HL-60 (cell line): ENCODE data around the gene KLF2.

Source experiments
- GABPA ChIP-seq: IDR thresholded peaks from 2 replicates; pipeline ENCODE4 v1.6.1; 2012; ENCODE audit warnings: low read depth
- POLR2AphosphoS5 ChIP-seq: IDR thresholded peaks from 2 replicates; pipeline ENCODE4 v1.6.1; 2012; ENCODE audit warnings: low read depth
- REST ChIP-seq: IDR thresholded peaks from 2 replicates; pipeline ENCODE4 v1.6.1; 2012; ENCODE audit warnings: low read depth; ENCODE audit not compliant: insufficient replicate concordance
- SPI1 ChIP-seq: IDR thresholded peaks from 2 replicates; pipeline ENCODE4 v1.6.1; 2012; ENCODE audit warnings: low read depth, mild to moderate bottlenecking, borderline replicate concordance
- TF ChIP-seq, protein P1 (sequence below): IDR thresholded peaks from one replicate; pipeline ENCODE4 v1.5.1; 2011; ENCODE audit warnings: low read length, control low read depth, inconsistent platforms; ENCODE audit not compliant: insufficient read depth

DNA sequence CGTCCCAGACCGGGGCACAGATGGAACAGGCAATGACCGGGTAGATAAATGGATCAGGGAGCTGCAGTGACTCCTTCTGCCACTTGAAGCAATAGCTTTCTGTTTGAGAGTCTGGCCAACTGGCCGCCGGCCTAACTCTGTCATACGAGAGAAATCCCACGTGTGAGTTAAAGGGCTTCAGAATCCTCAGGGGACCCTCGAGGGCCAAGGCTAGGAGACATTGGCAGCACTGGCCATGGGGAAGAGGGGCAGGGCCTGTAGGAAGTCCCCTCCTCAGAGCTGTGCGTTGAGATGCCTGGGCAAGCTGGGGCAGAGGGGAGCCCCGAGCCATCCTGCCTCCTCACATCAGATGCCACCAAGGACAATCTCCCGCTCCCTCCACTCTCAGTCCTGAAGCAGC is 51.6 kb downstream of the KLF2 start:
- TF ChIP-seq, protein P1, sequence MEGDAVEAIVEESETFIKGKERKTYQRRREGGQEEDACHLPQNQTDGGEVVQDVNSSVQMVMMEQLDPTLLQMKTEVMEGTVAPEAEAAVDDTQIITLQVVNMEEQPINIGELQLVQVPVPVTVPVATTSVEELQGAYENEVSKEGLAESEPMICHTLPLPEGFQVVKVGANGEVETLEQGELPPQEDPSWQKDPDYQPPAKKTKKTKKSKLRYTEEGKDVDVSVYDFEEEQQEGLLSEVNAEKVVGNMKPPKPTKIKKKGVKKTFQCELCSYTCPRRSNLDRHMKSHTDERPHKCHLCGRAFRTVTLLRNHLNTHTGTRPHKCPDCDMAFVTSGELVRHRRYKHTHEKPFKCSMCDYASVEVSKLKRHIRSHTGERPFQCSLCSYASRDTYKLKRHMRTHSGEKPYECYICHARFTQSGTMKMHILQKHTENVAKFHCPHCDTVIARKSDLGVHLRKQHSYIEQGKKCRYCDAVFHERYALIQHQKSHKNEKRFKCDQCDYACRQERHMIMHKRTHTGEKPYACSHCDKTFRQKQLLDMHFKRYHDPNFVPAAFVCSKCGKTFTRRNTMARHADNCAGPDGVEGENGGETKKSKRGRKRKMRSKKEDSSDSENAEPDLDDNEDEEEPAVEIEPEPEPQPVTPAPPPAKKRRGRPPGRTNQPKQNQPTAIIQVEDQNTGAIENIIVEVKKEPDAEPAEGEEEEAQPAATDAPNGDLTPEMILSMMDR, result no peak
- no peak for TF ChIP-seq POLR2AphosphoS5
- TF ChIP-seq REST, result no peak
- no peak for TF ChIP-seq GABPA
- no peak for TF ChIP-seq SPI1
